Neuronal stem cell (in vitro differentiated cells): ENCODE results near the gene SMARCAL1. TPM values are rescaled to one million over a fixed set of nuclear protein-coding genes. Genes with fewer than 3 reads are reported as not detected.

ENCODE experiments used
- DNase-seq: peaks from one replicate; pipeline ENCODE4 v3.0.0-alpha.2; 2013; ENCODE audit warnings: low spot score
- H2AFZ ChIP-seq: one replicate; pipeline ENCODE4 v1.6.1; 2013; ENCODE audit warnings: mild to moderate bottlenecking, low read length, inconsistent platforms
- H2AK5ac ChIP-seq: 2 replicates; pipeline ENCODE4 v1.6.1; 2013; ENCODE audit warnings: low read depth, mild to moderate bottlenecking, inconsistent platforms, low read length, moderate library complexity, mixed read lengths
- H2BK120ac ChIP-seq: 2 replicates; pipeline ENCODE4 v1.6.1; 2013; ENCODE audit warnings: low read depth, mild to moderate bottlenecking, inconsistent platforms, low read length, moderate library complexity, mixed read lengths
- H2BK12ac ChIP-seq: one replicate; pipeline ENCODE4 v1.6.1; 2013; ENCODE audit warnings: low read length, inconsistent platforms
- H2BK15ac ChIP-seq: 2 replicates; pipeline ENCODE4 v1.6.1; 2013; ENCODE audit warnings: mild to moderate bottlenecking, low read length, inconsistent platforms, mixed read lengths
- H2BK5ac ChIP-seq: one replicate; pipeline ENCODE4 v1.6.1; 2013; ENCODE audit warnings: inconsistent platforms, mild to moderate bottlenecking, low read length, moderate library complexity
- H3K14ac ChIP-seq: one replicate; pipeline ENCODE4 v1.6.1; 2013; ENCODE audit warnings: low read length, inconsistent platforms
- H3K18ac ChIP-seq: 2 replicates; pipeline ENCODE4 v1.6.1; 2013; ENCODE audit warnings: low read length, inconsistent platforms
- H3K23ac ChIP-seq: 2 replicates; pipeline ENCODE4 v1.6.1; 2013; ENCODE audit warnings: low read depth, mild to moderate bottlenecking, mixed read lengths, low read length, inconsistent platforms; ENCODE audit not compliant: poor library complexity
- H3K27ac ChIP-seq: replicated peaks from 3 replicates; pipeline ENCODE4 v1.5.1; 2013; ENCODE audit warnings: low read length, inconsistent platforms
- H3K27me3 ChIP-seq, 3 experiments: 2 replicates each; pipeline ENCODE4 v1.6.1; 2013; ENCODE audit warnings: low read length in 3 of 3, mild to moderate bottlenecking in 2 of 3, inconsistent platforms in 1 of 3, low read depth in 1 of 3, mixed read lengths in 1 of 3, moderate library complexity in 1 of 3; ENCODE audit not compliant: control insufficient read depth in 3 of 3, insufficient read depth in 3 of 3
- H3K36me3 ChIP-seq, 2 donors: replicated peaks in 1 of 2; 2 replicates each; pipeline ENCODE4 v1.6.1; 2013; ENCODE audit warnings: low read length in 2 of 2; ENCODE audit not compliant: control insufficient read depth in 2 of 2, insufficient read depth in 2 of 2
- H3K4ac ChIP-seq: 2 replicates; pipeline ENCODE4 v1.6.1; 2013; ENCODE audit warnings: inconsistent platforms, mild to moderate bottlenecking, low read length, moderate library complexity
- H3K4me1 ChIP-seq, 2 donors: 1 replicate in 1 of 2; 2 replicates in 1 of 2; pipeline ENCODE4 v1.6.1; 2013; ENCODE audit warnings: low read length in 2 of 2, low read depth in 1 of 2; ENCODE audit not compliant: control insufficient read depth in 2 of 2, insufficient read depth in 1 of 2
- H3K4me2 ChIP-seq: one replicate; pipeline ENCODE4 v1.6.1; 2013; ENCODE audit warnings: mild to moderate bottlenecking, low read length, inconsistent platforms; ENCODE audit not compliant: insufficient read depth, poor library complexity, severe bottlenecking
- H3K4me3 ChIP-seq, 2 donors: 2 replicates each; pipeline ENCODE4 v1.5.1; 2013; ENCODE audit warnings: low read length in 2 of 2, mild to moderate bottlenecking in 2 of 2, inconsistent platforms in 1 of 2, moderate library complexity in 1 of 2
- H3K79me1 ChIP-seq: one replicate; pipeline ENCODE4 v1.6.1; 2013; ENCODE audit warnings: low read depth, mild to moderate bottlenecking, inconsistent platforms, low read length, moderate library complexity
- H3K9ac ChIP-seq: one replicate; pipeline ENCODE4 v1.6.1; 2013; ENCODE audit warnings: mild to moderate bottlenecking, low read depth, low read length, inconsistent platforms; ENCODE audit not compliant: poor library complexity
- H3K9me3 ChIP-seq, 2 donors: replicated peaks in 1 of 2; 2 replicates each; pipeline versions ENCODE3 to v1.6.1; 2013; ENCODE audit warnings: low read length in 2 of 2, mild to moderate bottlenecking in 2 of 2, inconsistent platforms in 1 of 2, low read depth in 1 of 2, mixed read lengths in 1 of 2, moderate library complexity in 1 of 2; ENCODE audit not compliant: control insufficient read depth in 2 of 2, insufficient read depth in 1 of 2
- H4K8ac ChIP-seq: one replicate; pipeline ENCODE4 v1.6.1; 2013; ENCODE audit warnings: low read depth, mild to moderate bottlenecking, inconsistent platforms, low read length, moderate library complexity
- H4K91ac ChIP-seq: one replicate; pipeline ENCODE4 v1.6.1; 2013; ENCODE audit warnings: low read length, low read depth, mild to moderate bottlenecking, inconsistent platforms; ENCODE audit not compliant: poor library complexity
- WGBS, 2 donors: extraction: QIAGEN DNeasy Blood & Tissue Kit; methylation state at CpG; one replicate each; pipeline ENCODE4 v1.1.7; 2013; ENCODE audit warnings: missing lambda C conversion rate in 2 of 2, mixed read lengths in 1 of 2; ENCODE audit not compliant: insufficient read length in 2 of 2, insufficient replicate concordance in 1 of 2; ENCODE audit errors: extremely low coverage in 2 of 2; 5-methylcytosine and 5-hydroxymethylcytosine counted together
- polyA plus RNA-seq, 2 experiments: library from polyadenylated mRNA; stranded (reverse); fragments of 200-250 nt; gene quantifications; one replicate each; pipeline ENCODE4 v1.2.3, GENCODE V29; 2013

SMARCAL1 gene
- polyA plus RNA-seq (2013, experiment 1 of 2) = 13.5 TPM
- 14.6 TPM for polyA plus RNA-seq (2013, experiment 2 of 2)

GRCh38 chr2:216412022-216412999, at the start of gene SMARCAL1:
TSS of gene SMARCAL1 (plus strand) at chr2:216412484. CDS start at chr2:216414705, 2,221 bp downstream.
- peak within 1 kb of the TSS; percentile 85 for H3K23ac ChIP-seq
- H3K4ac ChIP-seq = no peak within 1 kb of the TSS
- no peak within 1 kb of the TSS for H2BK15ac ChIP-seq
- H3K9ac ChIP-seq = peak within 1 kb of the TSS; percentile 98
- peak within 1 kb of the TSS; percentile 92 for H3K14ac ChIP-seq
- peaks cover 2 to 15% of the 10 kb centered on the region in 2 donors for H3K4me1 ChIP-seq
- H3K27me3 ChIP-seq = peaks cover 0 to 8% (median 0%) of the 10 kb centered on the region in 3 experiments
- H3K79me1 ChIP-seq = no peaks in the 10 kb centered on the region
- H2BK5ac ChIP-seq = peak within 1 kb of the TSS; percentile 97
- H4K8ac ChIP-seq = peak within 1 kb of the TSS; percentile 100
- H2AK5ac ChIP-seq = no peak within 1 kb of the TSS
- H3K18ac ChIP-seq = peak within 1 kb of the TSS; percentile 100
- peak within 1 kb of the TSS; percentile 80 to 98 for H3K4me3 ChIP-seq
- DNase-seq = peak; percentile 99
- peak within 1 kb of the TSS; percentile 69 for H3K4me2 ChIP-seq
- no peaks in the 10 kb centered on the region for H3K9me3 ChIP-seq
- peak within 1 kb of the TSS; percentile 93 for H2BK12ac ChIP-seq
- peak within 1 kb of the TSS; percentile 82 for H2BK120ac ChIP-seq
- H2AFZ ChIP-seq = peak within 1 kb of the TSS; percentile 99
- peak within 1 kb of the TSS; percentile 59 for H3K27ac ChIP-seq
- no CpG with 5 or more reads among the region's 56 CpGs for WGBS, 2 donors
- peaks cover 8 to 29% of the 10 kb centered on the region in 2 donors for H3K36me3 ChIP-seq
- H4K91ac ChIP-seq = peak within 1 kb of the TSS; percentile 68

DNA sequence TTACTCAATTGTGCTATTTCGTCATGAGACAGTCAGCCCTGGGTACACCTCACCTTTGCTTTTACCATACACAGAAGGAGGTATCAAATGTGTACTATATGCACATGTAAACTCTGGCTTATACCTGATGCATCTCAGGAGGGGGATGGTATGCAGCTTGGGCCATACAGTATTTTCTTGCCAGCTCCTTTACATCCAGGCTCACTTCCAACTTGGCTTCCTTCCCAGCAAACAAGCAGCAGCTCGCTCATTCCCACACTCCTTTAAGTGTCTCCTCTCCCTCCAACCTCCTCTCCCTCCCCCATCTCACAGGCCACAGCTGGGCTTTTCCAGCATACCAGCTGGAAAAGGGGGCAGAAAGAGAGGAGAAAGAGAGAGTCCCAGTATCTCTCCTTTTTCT, 49.6 kb upstream of the SMARCAL1 start:
- Histone ChIP-seq H3K9me3 (no peaks in the 10 kb centered on the region), H2AK5ac (no peak overlapping the region), H3K36me3 (no peaks in the 10 kb centered on the region), H2BK12ac (no peak overlapping the region), H3K79me1 (no peaks in the 10 kb centered on the region), H3K4ac (no peak overlapping the region), H2BK15ac (no peak overlapping the region), H3K4me2 (no peak overlapping the region), H2AFZ (no peak overlapping the region), H2BK5ac (no peak overlapping the region), H3K18ac (no peak overlapping the region), H3K4me3 (no peak overlapping the region), H4K91ac (no peak overlapping the region), H4K8ac (no peak overlapping the region), H3K27me3 (peaks cover 0 to 47% (median 0%) of the 10 kb centered on the region in 3 experiments), H2BK120ac (no peak overlapping the region), H3K4me1 (peaks cover 0 to 7% of the 10 kb centered on the region in 2 donors), H3K27ac (no peak overlapping the region), H3K23ac (no peak overlapping the region), H3K9ac (no peak overlapping the region), H3K14ac (no peak overlapping the region)
- no CpG with 5 or more reads among the region's 2 CpGs for WGBS, 2 donors
- no peak for DNase-seq

GRCh38 chr2:216363221-216363620, 49.1 kb upstream of the SMARCAL1 start:
- Histone ChIP-seq H3K4ac (no peak overlapping the region), H3K27ac (no peak overlapping the region), H3K79me1 (no peaks in the 10 kb centered on the region), H2AK5ac (no peak overlapping the region), H3K18ac (no peak overlapping the region), H2BK15ac (no peak overlapping the region), H3K9me3 (no peaks in the 10 kb centered on the region), H3K4me2 (no peak overlapping the region), H3K23ac (no peak overlapping the region), H3K36me3 (no peaks in the 10 kb centered on the region), H3K27me3 (peaks cover 0 to 52% (median 0%) of the 10 kb centered on the region in 3 experiments), H2BK12ac (no peak overlapping the region), H2BK5ac (no peak overlapping the region), H2AFZ (no peak overlapping the region), H3K9ac (no peak overlapping the region), H2BK120ac (no peak overlapping the region), H3K4me3 (no peak overlapping the region), H3K14ac (no peak overlapping the region), H4K8ac (no peak overlapping the region), H3K4me1 (peaks cover 0 to 9% of the 10 kb centered on the region in 2 donors), H4K91ac (no peak overlapping the region)
- DNase-seq = no peak
- no CpG with 5 or more reads among the region's 3 CpGs for WGBS, 2 donors

GRCh38 chr2:216365518-216365917, 46.8 kb upstream of the SMARCAL1 start:
- H3K4me3 ChIP-seq = no peak overlapping the region
- H3K27ac ChIP-seq = no peak overlapping the region
- no peak overlapping the region for H3K4ac ChIP-seq
- no peak overlapping the region for H2BK5ac ChIP-seq
- H3K79me1 ChIP-seq = no peaks in the 10 kb centered on the region
- no peak overlapping the region for H2BK15ac ChIP-seq
- no peak overlapping the region for H4K91ac ChIP-seq
- H2BK12ac ChIP-seq = no peak overlapping the region
- no peak for DNase-seq
- H3K9me3 ChIP-seq = no peaks in the 10 kb centered on the region
- H3K23ac ChIP-seq = no peak overlapping the region
- no peak overlapping the region for H2AK5ac ChIP-seq
- no CpG with 5 or more reads among the region's 2 CpGs for WGBS, 2 donors
- H3K27me3 ChIP-seq = peaks cover 0 to 68% (median 0%) of the 10 kb centered on the region in 3 experiments
- no peak overlapping the region for H2BK120ac ChIP-seq
- no peak overlapping the region for H2AFZ ChIP-seq
- H3K14ac ChIP-seq = no peak overlapping the region
- H3K9ac ChIP-seq = no peak overlapping the region
- H3K36me3 ChIP-seq = no peaks in the 10 kb centered on the region
- H3K18ac ChIP-seq = no peak overlapping the region
- H4K8ac ChIP-seq = no peak overlapping the region
- H3K4me1 ChIP-seq = peaks cover 0 to 12% of the 10 kb centered on the region in 2 donors
- H3K4me2 ChIP-seq = no peak overlapping the region
